ENCODE measurements around the gene PARVB. TPM values are rescaled to one million over a fixed set of nuclear protein-coding genes. Genes with fewer than 3 reads are reported as not detected.

The PARVB gene
- total and polyA plus RNA-seq, 2 of the 8 experiments (the other 6 are each of a cell fraction or from before 2014, with no cell fraction given): 14.5 to 18.6 TPM

- WGBS, 2 experiments (ENCODE audit: extremely low coverage in 1 of 2, insufficient coverage in 1 of 2, insufficient read length in 1 of 2, insufficient replicate concordance in 2 of 2, low coverage in 1 of 2, low lambda C conversion rate in 2 of 2, missing lambda C conversion rate in 1 of 2): 72% methylated on average over 4 of the region's 4 CpGs; no CpG with 5 or more reads in 1 of the 2 experiments
- H4K20me1 ChIP-seq (replicated peaks in 1 of 2; ENCODE audit: control insufficient read depth in 1 of 2, insufficient read depth in 2 of 2, low read length in 2 of 2): no peaks in the 10 kb centered on the region
- no peak for DNase-seq (ENCODE audit: low read depth in 1 of 2, low spot score in 2 of 2)
- no peak overlapping the region for H2BK120ac ChIP-seq (replicated peaks; ENCODE audit: low read depth, low read length)
- H2BK20ac ChIP-seq (ENCODE audit: low read length): no peak overlapping the region
- no peaks in the 10 kb centered on the region for H3K9me3 ChIP-seq (ENCODE audit: insufficient read depth in 2 of 2, low read depth in 1 of 2, low read length in 1 of 2)
- H4K91ac ChIP-seq (replicated peaks; ENCODE audit: insufficient read length, low read length): no peak overlapping the region
- no peak overlapping the region for H3K27ac ChIP-seq (ENCODE audit: low read depth, low read length)
- H3K4me2 ChIP-seq (ENCODE audit: insufficient read depth in 1 of 2, low read depth in 2 of 2, low read length in 2 of 2): no peak overlapping the region
- H3K79me2 ChIP-seq (ENCODE audit: control insufficient read depth in 1 of 2, insufficient read depth in 2 of 2, low read length in 2 of 2): no peaks in the 10 kb centered on the region
- H3K14ac ChIP-seq (ENCODE audit: insufficient read length): no peak overlapping the region
- H3K9ac ChIP-seq (replicated peaks in 1 of 4; ENCODE audit: extremely low read depth in 1 of 4, low read depth in 3 of 4, low read length in 3 of 4): no peak overlapping the region
- ChIA-PET CTCF (ENCODE audit: partially characterized antibody) (interaction anchor here (1.4 to 2.5 kb wide), 2 partner anchors 10 to 16 kb away, joined by 4 to 7 read pairs; no protein-coding TSS in a partner anchor), POLR2A (ENCODE audit: partially characterized antibody) (interaction anchor here (1.0 to 1.2 kb wide), 3 partner anchors 13 to 36 kb away, joined by 3 to 4 read pairs (median 3); no protein-coding TSS in a partner anchor)
- no peaks in the 10 kb centered on the region for H3K36me3 ChIP-seq (ENCODE audit: control insufficient read depth in 2 of 4, insufficient read depth in 4 of 4, low read length in 3 of 4)
- no peak overlapping the region for H3K18ac ChIP-seq (ENCODE audit: extremely low read depth, low read length)
- no peak overlapping the region for H4K8ac ChIP-seq (ENCODE audit: extremely low read depth, insufficient read depth, low read length)
- no peak overlapping the region for H2BK5ac ChIP-seq (ENCODE audit: low read depth, low read length)
- no peak overlapping the region for H3K4me3 ChIP-seq (ENCODE audit: extremely low read depth in 1 of 4, insufficient read depth in 2 of 4, low read depth in 3 of 4, low read length in 4 of 4)
- H2BK12ac ChIP-seq (ENCODE audit: low read depth, low read length): no peak overlapping the region
- H3K79me1 ChIP-seq (ENCODE audit: low read depth, low read length): no peaks in the 10 kb centered on the region
- no peaks in the 10 kb centered on the region for H3K23me2 ChIP-seq (ENCODE audit: low read depth, low read length)
- peaks cover 0 to 12% (median 9%) of the 10 kb centered on the region in 4 experiments; a peak in 5 of 7 replicates for H3K4me1 ChIP-seq (replicated peaks in 1 of 4; ENCODE audit: control insufficient read depth in 3 of 4, insufficient read depth in 4 of 4, low read length in 3 of 4)
- no peak overlapping the region for H3K4ac ChIP-seq (replicated peaks; ENCODE audit: insufficient read length, low read depth, low read length)
- no peaks in the 10 kb centered on the region for H3K27me3 ChIP-seq (replicated peaks in 1 of 4; ENCODE audit: control insufficient read depth in 3 of 4, extremely low read depth in 1 of 4, insufficient read depth in 3 of 4, low read length in 3 of 4)
- H3K23ac ChIP-seq (ENCODE audit: insufficient read length): no peak overlapping the region
- FAIRE-seq: no peak
- H2AK5ac ChIP-seq (ENCODE audit: low read depth, low read length): no peak overlapping the region
- H4K5ac ChIP-seq (ENCODE audit: insufficient read length, low read depth, low read length): no peak overlapping the region
- H2BK15ac ChIP-seq (ENCODE audit: low read length): no peak overlapping the region
- no peak overlapping the region for H3K56ac ChIP-seq (replicated peaks; ENCODE audit: insufficient read length, low read depth, low read length)
- no peak overlapping the region for H2AFZ ChIP-seq (ENCODE audit: low read length)
- TF ChIP-seq, protein P1, sequence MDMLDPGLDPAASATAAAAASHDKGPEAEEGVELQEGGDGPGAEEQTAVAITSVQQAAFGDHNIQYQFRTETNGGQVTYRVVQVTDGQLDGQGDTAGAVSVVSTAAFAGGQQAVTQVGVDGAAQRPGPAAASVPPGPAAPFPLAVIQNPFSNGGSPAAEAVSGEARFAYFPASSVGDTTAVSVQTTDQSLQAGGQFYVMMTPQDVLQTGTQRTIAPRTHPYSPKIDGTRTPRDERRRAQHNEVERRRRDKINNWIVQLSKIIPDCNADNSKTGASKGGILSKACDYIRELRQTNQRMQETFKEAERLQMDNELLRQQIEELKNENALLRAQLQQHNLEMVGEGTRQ (IDR thresholded peaks at IDR 0.05; ENCODE audit: low read length): no peak
- TF ChIP-seq SP2 (IDR thresholded peaks at IDR 0.05; ENCODE audit: low read length) (no peak), EP300 (IDR thresholded peaks at IDR 0.05; ENCODE audit: borderline replicate concordance in 1 of 2, low read depth in 2 of 2, low read length in 2 of 2) (no peak), EZH2 (IDR thresholded peaks at IDR 0.05; ENCODE audit: low read depth, low read length, severe bottlenecking) (no peak), CBX5 (IDR thresholded peaks at IDR 0.05; ENCODE audit: low read depth, low read length) (no peak), RFX5 (IDR thresholded peaks at IDR 0.05; ENCODE audit: borderline replicate concordance, low read depth, low read length) (no peak), SUZ12 (IDR thresholded peaks at IDR 0.05; ENCODE audit: low read length) (no peak), ASH2L (IDR thresholded peaks at IDR 0.05; ENCODE audit: low read length) (no peak), CBX8 (IDR thresholded peaks at IDR 0.05; ENCODE audit: borderline replicate concordance, low read depth, low read length) (no peak), SIRT6 (IDR thresholded peaks at IDR 0.05; ENCODE audit: low read length) (no peak)
- TF ChIP-seq, protein P2, sequence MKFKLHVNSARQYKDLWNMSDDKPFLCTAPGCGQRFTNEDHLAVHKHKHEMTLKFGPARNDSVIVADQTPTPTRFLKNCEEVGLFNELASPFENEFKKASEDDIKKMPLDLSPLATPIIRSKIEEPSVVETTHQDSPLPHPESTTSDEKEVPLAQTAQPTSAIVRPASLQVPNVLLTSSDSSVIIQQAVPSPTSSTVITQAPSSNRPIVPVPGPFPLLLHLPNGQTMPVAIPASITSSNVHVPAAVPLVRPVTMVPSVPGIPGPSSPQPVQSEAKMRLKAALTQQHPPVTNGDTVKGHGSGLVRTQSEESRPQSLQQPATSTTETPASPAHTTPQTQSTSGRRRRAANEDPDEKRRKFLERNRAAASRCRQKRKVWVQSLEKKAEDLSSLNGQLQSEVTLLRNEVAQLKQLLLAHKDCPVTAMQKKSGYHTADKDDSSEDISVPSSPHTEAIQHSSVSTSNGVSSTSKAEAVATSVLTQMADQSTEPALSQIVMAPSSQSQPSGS (IDR thresholded peaks at IDR 0.05; ENCODE audit: low read length): no peak
Measured at GRCh38 chr22:44184006-44184405, 159.9 kb downstream of the PARVB start.
